Measurements from ENCODE around the gene ADAMTS10.
"Not testable (repeated sequence)": the region's sequence is repeated elsewhere in the genome, so short reads cannot be mapped to it uniquely, and the experiment has no call there.

ADAMTS10 gene

GRCh38 chr19:8592231-8593009 lies 18.1 kb downstream of the ADAMTS10 start:
- DNase-seq = peak; percentile 96

DNA sequence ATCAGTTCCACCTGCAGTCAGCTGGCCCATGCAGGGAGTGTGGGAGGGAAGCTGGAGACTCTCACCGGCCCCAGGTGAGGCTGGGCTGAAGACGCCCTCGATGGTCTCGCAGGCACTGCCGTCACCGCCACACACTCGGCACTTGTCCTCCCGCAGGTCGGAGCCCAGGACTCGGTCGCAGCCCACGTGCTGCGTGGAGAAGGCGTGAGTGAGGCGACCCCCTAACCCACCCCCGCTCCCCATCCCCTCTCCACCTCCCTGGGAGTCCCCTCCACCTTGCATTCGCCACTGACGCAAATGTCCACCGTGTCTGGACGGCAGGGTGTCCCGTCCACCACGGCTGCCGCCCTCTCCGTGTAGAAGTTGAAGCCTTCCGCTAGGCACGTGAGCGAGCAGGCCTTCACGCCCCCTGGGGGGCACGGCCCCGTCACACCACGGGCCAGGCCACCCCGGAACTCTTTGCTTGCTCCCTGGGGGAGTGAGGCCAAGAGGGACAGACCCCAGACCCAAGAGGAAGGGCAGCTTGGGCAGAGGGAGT lies 21.3 kb downstream of the ADAMTS10 start:
- no peak for DNase-seq

DNA sequence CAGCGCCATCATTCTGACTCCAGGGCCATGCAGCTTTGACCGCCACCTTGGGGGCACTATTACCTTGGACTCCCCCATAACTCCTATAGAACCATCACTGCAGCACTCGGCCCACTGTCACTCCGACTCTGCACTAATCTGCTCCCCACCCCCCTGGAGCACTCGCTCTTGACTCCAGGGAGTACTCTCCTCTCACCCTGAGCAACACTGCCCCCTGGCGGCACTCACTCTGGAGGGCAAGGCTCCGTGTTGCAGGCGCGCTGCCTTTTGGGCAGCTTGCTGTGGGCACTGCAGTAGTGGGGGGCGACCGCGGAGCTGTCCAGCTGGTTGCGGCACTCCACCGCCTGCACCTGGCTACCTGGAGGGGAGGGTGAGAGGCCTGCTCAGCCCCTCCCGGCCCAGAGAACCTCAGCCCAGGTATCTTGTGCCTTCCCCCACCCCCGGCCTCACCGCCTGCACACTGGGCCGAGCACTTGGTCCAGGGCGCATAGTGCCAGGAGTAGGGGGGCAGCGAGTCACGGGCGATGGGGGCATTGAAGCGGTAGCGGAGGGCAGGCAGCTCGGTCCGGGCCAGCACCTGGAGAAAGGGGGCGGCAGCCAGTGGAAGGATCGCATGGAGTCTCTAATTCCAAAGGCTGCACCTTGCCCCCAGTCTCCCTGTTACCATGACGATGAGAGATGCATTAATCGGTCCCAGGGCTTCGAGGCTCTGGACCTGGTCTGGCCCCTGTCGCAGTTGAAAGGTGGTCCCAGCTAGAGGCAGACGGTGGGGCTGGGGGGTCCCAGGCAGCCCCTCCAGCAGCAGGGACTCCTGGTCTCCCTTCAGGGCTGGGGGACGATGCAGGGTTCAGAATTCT lies 24.4 kb downstream of the ADAMTS10 start:
- DNase-seq = no peak

DNA sequence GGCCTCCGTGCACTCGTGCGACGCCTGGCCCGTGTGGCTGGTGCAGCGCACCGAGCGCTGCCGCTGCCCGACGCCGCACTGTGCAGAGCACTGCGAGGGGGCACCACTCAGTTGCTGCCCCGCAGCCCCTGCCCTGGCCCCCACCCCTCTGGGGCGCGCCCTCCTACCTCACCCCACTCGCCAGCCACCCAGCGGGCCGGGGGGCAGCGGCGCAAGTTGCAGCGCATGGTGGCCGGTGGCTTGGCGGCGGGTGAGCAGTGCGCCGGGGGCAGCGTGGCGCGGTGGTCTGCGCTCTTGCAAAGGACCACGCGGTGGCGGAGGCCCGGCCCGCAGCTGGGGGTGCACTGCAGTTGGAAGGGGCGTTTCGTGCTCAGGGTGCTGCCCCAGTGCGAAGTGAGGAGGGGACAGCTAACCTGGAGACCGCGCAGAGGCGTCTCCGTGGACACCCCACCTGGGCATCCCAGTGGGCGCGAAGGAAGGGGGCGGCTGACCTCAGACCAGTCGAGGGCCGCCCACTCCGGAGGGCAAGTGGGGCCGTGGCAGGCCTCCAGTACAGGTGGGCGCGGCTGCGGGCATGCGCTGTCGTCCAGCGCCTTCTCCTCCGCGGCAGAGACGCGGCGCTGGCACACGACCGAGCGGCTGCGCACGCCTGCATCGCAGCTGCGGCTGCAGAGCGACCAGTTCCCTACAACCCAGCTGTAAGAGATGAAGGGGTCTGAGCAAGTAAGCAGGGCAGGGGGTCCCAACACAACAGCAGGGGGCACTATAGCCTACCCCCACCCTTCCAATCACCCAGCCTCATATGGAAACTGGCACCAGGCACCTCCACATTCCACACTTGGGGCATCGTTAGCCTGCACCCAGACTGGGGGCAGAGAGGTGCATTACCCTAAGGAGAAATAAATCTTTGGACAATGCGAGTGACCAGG lies 25.3 kb downstream of the ADAMTS10 start:
- no peak for DNase-seq

- DNase-seq = peak; percentile 80
Observed at GRCh38 chr19:8580710-8581281, 29.7 kb downstream of the ADAMTS10 start.

- peak; percentile 70 for DNase-seq
Observed at GRCh38 chr19:8578642-8579265, 31.8 kb downstream of the ADAMTS10 start.

- no peak for DNase-seq
Observed at GRCh38 chr19:8577741-8578140, 32.8 kb downstream of the ADAMTS10 start.

DNA sequence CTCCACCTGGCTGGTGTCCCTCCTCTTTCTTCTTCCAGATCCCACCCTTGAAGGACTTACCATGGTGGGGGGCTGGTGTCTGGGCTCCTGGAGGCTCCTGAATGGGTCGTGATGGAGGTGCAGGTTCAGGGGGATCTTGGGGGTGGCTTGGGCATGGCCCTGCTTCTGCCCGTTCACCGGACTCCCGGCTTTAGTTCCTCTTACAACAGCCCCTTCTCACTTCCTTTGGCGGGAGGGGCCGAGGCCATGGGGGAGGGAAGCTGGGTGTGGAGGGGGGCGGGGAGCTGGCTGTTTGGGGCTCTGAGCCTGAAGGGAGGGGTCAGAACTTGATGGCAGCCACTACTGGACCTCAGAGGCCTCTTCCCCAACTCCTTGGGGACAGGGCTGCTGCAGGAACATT lies 33.3 kb downstream of the ADAMTS10 start, which contains the start of gene MYO1F:
MYO1F (minus strand) TSS at position 196 of the 400 bp plus-strand sequence; CDS start at position 63, 133 bp downstream.
- no peak for DNase-seq

GRCh38 chr19:8576273-8576993 lies 34.1 kb downstream of the ADAMTS10 start:
- no peak for DNase-seq

DNA sequence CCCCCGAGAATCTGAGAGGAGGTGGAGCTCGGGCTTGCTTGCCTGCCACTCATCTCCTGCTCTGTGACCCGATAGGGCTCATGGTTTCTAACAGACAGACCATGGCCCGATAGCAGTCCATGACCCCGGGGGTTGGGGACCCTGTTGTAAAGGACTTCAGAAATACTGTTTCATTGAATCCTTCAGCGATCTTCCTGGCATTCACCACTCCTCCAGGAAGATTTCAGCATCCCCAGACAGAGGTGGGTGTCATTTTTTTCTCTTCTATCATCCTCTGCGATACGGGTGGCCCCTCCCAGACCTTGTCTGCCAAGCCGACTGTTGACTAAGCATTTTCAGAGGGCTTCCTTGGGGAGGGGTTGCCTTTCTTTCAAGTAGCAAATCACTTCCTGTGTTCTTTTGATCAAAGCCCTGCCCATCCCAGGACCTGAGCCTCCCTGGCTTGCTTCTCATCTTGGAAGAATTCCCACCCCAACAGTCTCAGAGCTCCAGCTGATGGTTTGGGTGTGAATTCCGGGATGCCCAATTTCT lies 35.0 kb downstream of the ADAMTS10 start:
- peak; percentile 70 for DNase-seq

DNA sequence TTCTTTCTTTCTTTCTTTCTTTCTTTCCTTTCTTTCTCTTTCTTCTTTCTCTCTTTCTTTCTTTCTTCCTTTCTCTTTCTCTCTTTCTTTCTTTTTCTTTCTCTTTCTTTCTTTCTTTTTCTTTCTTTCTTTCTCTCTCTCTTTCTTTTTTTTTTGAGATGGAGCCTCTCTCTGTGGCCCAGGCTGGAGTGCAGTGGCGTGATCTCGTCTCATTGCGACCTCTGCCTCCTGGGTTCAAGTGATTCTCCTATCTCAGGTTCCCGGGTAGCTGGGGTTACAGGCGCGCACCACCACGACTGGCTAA lies 35.9 kb downstream of the ADAMTS10 start:
- not testable (repeated sequence) for DNase-seq

DNA sequence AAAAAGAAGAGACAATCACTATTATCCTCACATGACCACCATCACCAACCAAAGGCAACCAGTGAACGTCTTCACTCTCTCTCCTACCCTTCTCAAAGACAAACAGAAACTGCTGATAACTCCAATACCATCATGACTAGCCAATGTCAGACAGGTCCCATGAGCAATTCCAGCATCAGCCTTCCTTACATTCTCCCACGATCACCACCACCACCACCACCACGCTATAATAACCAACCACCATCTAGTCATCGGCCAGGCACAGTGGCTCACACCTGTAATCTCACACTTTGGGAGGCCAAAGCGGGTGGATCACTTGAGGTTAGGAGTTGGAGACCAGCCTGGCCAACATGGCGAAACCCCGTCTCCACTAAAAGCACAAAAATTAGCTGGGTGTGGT lies 37.2 kb downstream of the ADAMTS10 start:
- no peak for DNase-seq

GRCh38 chr19:8571006-8571411 lies 39.5 kb downstream of the ADAMTS10 start:
- peak; percentile 68 for DNase-seq

DNA sequence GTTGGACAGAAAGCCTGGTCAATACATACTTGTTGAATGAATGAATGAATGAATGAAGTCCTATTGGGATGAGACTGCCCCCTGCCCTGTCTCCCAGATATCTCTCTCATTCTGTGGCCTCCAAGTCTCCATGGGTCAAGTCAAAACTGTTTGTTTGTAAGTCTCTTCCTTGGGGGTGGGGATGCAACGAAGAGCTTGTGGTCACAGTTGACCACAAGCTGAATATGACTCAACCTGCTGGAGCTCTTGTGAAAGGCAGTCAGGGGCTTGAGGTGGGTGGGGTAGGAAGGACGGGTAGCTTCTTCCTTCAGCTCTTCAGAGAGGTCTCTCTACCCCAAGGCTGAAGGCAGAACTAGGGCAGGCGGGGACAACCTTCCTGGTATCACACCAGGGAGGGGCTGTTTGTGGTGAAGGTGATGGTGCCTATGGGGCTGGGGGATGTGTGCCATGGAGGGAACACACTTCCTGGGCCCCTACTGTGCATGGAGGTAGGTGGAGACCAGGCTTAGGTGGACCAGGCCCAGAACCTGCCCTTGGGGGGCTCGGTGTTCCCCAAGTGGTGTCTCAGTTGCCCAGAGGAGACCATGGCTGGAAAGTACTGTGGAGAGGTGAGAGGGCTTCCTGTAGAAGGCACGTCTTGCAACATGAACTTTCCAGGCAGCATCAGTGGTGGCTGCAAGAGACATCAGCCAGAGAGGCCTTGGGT lies 41.3 kb downstream of the ADAMTS10 start:
- peak; percentile 78 for DNase-seq

- no peak for DNase-seq
Observed at GRCh38 chr19:8567522-8568172, 42.9 kb downstream of the ADAMTS10 start.

- DNase-seq = no peak
Observed at GRCh38 chr19:8566855-8567254, 43.7 kb downstream of the ADAMTS10 start.

DNA sequence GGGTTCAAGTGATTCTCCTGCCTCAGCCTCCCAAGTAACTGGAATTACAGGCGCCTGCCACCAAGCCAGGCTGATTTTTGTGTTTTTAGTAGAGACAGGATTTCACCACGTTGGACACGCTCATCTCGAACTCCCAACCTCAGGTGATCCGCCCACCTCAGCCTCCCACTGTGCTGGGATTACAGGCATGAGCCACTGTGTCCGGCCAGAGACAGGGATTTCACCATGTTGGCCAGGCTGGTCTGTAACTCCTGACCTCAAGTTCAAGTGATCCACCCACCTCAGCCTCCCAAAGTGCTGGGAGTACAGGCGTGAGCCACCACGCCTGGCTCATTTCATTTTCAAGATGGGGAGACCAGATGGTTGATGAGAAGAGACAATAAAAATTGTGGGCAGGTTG lies 45.6 kb downstream of the ADAMTS10 start:
- DNase-seq = not testable (repeated sequence)

GRCh38 chr19:8561075-8561764 lies 49.3 kb downstream of the ADAMTS10 start:
- no peak for DNase-seq

- DNase-seq = no peak
Observed at GRCh38 chr19:8558325-8558724, 52.2 kb downstream of the ADAMTS10 start.
